AG09319 (cell line): ENCODE data around the gene KBTBD12.

ENCODE experiments used
- DNase-seq: peaks from one replicate; pipeline ENCODE4 v3.0.0-alpha.2; 2010; ENCODE audit warnings: low read depth; ENCODE audit errors: extremely low read depth
- CTCF ChIP-seq: IDR thresholded peaks from 2 replicates; pipeline ENCODE4 v1.5.1; 2011; ENCODE audit warnings: low read depth, mild to moderate bottlenecking, inconsistent platforms, low read length, moderate library complexity

Gene KBTBD12

GRCh38 chr3:128014548-128014947 is 99.5 kb downstream of the KBTBD12 start:
- no peak for TF ChIP-seq CTCF
- no peak for DNase-seq

GRCh38 chr3:128016502-128016901 is 101.5 kb downstream of the KBTBD12 start:
- TF ChIP-seq CTCF = no peak
- no peak for DNase-seq

GRCh38 chr3:128021768-128022372 is 106.8 kb downstream of the KBTBD12 start:
- TF ChIP-seq CTCF = no peak
- DNase-seq = no peak

GRCh38 chr3:128033102-128033501 is 118.1 kb downstream of the KBTBD12 start:
- no peak for DNase-seq

GRCh38 chr3:128036119-128036518 is 121.1 kb downstream of the KBTBD12 start:
- no peak for TF ChIP-seq CTCF
- DNase-seq = no peak

More at GRCh38 chr3:128033102-128033501, 118.1 kb downstream of the KBTBD12 start:
- TF ChIP-seq CTCF = no peak
